ENCODE measurements around the gene PDGFRB.

PDGFRB gene

GRCh38 chr5:150184990-150185912, 29.6 kb upstream of the PDGFRB start:
- Histone ChIP-seq H3K79me2 (ENCODE audit: low read length) (no peaks in the 10 kb centered on the region), H2AFZ (ENCODE audit: low read depth, low read length) (no peak overlapping the region), H3K4me2 (ENCODE audit: low read length) (no peak overlapping the region), H3K36me3 (replicated peaks; ENCODE audit: low read depth, low read length) (no peaks in the 10 kb centered on the region), H3K27ac (ENCODE audit: low read length) (no peak overlapping the region), H3K4me3 (ENCODE audit: low read length) (no peak overlapping the region), H4K20me1 (ENCODE audit: insufficient read depth, low read length) (no peaks in the 10 kb centered on the region), H3K27me3 (ENCODE audit: low read depth, low read length) (peaks cover 3% of the 10 kb centered on the region; the same call in 1 of the 2 replicates), H3K4me1 (ENCODE audit: low read length) (no peaks in the 10 kb centered on the region), H3K9ac (ENCODE audit: low read length) (no peak overlapping the region), H3K9me3 (ENCODE audit: insufficient read depth, low read length) (no peaks in the 10 kb centered on the region)
- no peak for TF ChIP-seq EZH2phosphoT487 (IDR thresholded peaks at IDR 0.05; ENCODE audit: low read depth)
- TF ChIP-seq CTCF (IDR thresholded peaks at IDR 0.05; ENCODE audit: low read depth, low read length) = no peak

GRCh38 chr5:150184006-150184405, 28.4 kb upstream of the PDGFRB start:
- H3K79me2 ChIP-seq (ENCODE audit: low read length) = no peaks in the 10 kb centered on the region
- H2AFZ ChIP-seq (ENCODE audit: low read depth, low read length) = no peak overlapping the region
- H3K4me2 ChIP-seq (ENCODE audit: low read length) = no peak overlapping the region
- no peaks in the 10 kb centered on the region for H3K9me3 ChIP-seq (ENCODE audit: insufficient read depth, low read length)
- no peak overlapping the region for H3K4me3 ChIP-seq (ENCODE audit: low read length)
- no peak for TF ChIP-seq CTCF (IDR thresholded peaks at IDR 0.05; ENCODE audit: low read depth, low read length)
- no peak for TF ChIP-seq EZH2phosphoT487 (IDR thresholded peaks at IDR 0.05; ENCODE audit: low read depth)
- peaks cover 3% of the 10 kb centered on the region; the same call in 1 of the 2 replicates for H3K27me3 ChIP-seq (ENCODE audit: low read depth, low read length)
- no peaks in the 10 kb centered on the region for H4K20me1 ChIP-seq (ENCODE audit: insufficient read depth, low read length)
- H3K27ac ChIP-seq (ENCODE audit: low read length) = no peak overlapping the region
- H3K9ac ChIP-seq (ENCODE audit: low read length) = no peak overlapping the region
- no peaks in the 10 kb centered on the region for H3K36me3 ChIP-seq (replicated peaks; ENCODE audit: low read depth, low read length)
- no peaks in the 10 kb centered on the region for H3K4me1 ChIP-seq (ENCODE audit: low read length)

GRCh38 chr5:150183436-150183835, 27.8 kb upstream of the PDGFRB start:
- no peaks in the 10 kb centered on the region for H3K36me3 ChIP-seq (replicated peaks; ENCODE audit: low read depth, low read length)
- H3K27ac ChIP-seq (ENCODE audit: low read length) = no peak overlapping the region
- no peak overlapping the region for H2AFZ ChIP-seq (ENCODE audit: low read depth, low read length)
- no peak overlapping the region for H3K4me3 ChIP-seq (ENCODE audit: low read length)
- H3K79me2 ChIP-seq (ENCODE audit: low read length) = no peaks in the 10 kb centered on the region
- H4K20me1 ChIP-seq (ENCODE audit: insufficient read depth, low read length) = no peaks in the 10 kb centered on the region
- no peak overlapping the region for H3K4me2 ChIP-seq (ENCODE audit: low read length)
- H3K9ac ChIP-seq (ENCODE audit: low read length) = no peak overlapping the region
- no peak for TF ChIP-seq EZH2phosphoT487 (IDR thresholded peaks at IDR 0.05; ENCODE audit: low read depth)
- TF ChIP-seq CTCF (IDR thresholded peaks at IDR 0.05; ENCODE audit: low read depth, low read length) = no peak
- peaks cover 1% of the 10 kb centered on the region; the same call in 1 of the 2 replicates for H3K4me1 ChIP-seq (ENCODE audit: low read length)
- H3K27me3 ChIP-seq (ENCODE audit: low read depth, low read length) = peaks cover 3% of the 10 kb centered on the region; the same call in 1 of the 2 replicates
- no peaks in the 10 kb centered on the region for H3K9me3 ChIP-seq (ENCODE audit: insufficient read depth, low read length)

- H2AFZ ChIP-seq (ENCODE audit: low read depth, low read length) = no peak overlapping the region
- H3K9ac ChIP-seq (ENCODE audit: low read length) = no peak overlapping the region
- peaks cover 8% of the 10 kb centered on the region; the same call in 1 of the 2 replicates for H3K4me1 ChIP-seq (ENCODE audit: low read length)
- no peaks in the 10 kb centered on the region for H3K36me3 ChIP-seq (replicated peaks; ENCODE audit: low read depth, low read length)
- H3K79me2 ChIP-seq (ENCODE audit: low read length) = no peaks in the 10 kb centered on the region
- no peaks in the 10 kb centered on the region for H3K9me3 ChIP-seq (ENCODE audit: insufficient read depth, low read length)
- no peaks in the 10 kb centered on the region for H4K20me1 ChIP-seq (ENCODE audit: insufficient read depth, low read length)
- no peak overlapping the region for H3K4me3 ChIP-seq (ENCODE audit: low read length)
- H3K27me3 ChIP-seq (ENCODE audit: low read depth, low read length) = no peaks in the 10 kb centered on the region
- no peak overlapping the region for H3K4me2 ChIP-seq (ENCODE audit: low read length)
- no peak for TF ChIP-seq EZH2phosphoT487 (IDR thresholded peaks at IDR 0.05; ENCODE audit: low read depth)
- TF ChIP-seq CTCF (IDR thresholded peaks at IDR 0.05; ENCODE audit: low read depth, low read length) = no peak
- no peak overlapping the region for H3K27ac ChIP-seq (ENCODE audit: low read length)
These were observed 27.1 kb upstream of the PDGFRB start for GRCh38 chr5:150182774-150183173.
